ENCODE results near the gene FRMD4B. TPM values are rescaled to one million over a fixed set of nuclear protein-coding genes. Genes with fewer than 3 reads are reported as not detected.

FRMD4B gene
- total RNA-seq, 1 donor from 2014 or later = 102 TPM

- DNase-seq (ENCODE audit: low spot score) = no peak
- no peak for TF ChIP-seq CTCF (IDR thresholded peaks at IDR 0.05; ENCODE audit: unreplicated experiment)
- Mint-ChIP-seq H3K27ac (ENCODE audit: unreplicated experiment) (no peak overlapping the region), H3K9me3 (ENCODE audit: unreplicated experiment) (no peaks in the 10 kb centered on the region), H3K4me3 (ENCODE audit: unreplicated experiment) (no peak overlapping the region), H3K27me3 (ENCODE audit: unreplicated experiment) (no peaks in the 10 kb centered on the region), H3K36me3 (ENCODE audit: low read depth, unreplicated experiment) (peaks cover 16% of the 10 kb centered on the region), H3K4me1 (ENCODE audit: unreplicated experiment) (peaks cover 3% of the 10 kb centered on the region)
Measured at GRCh38 chr3:69305011-69305410, 80.9 kb downstream of the FRMD4B start.

- Mint-ChIP-seq H3K27ac (ENCODE audit: unreplicated experiment) (no peak overlapping the region), H3K4me1 (ENCODE audit: unreplicated experiment) (peaks cover 3% of the 10 kb centered on the region), H3K4me3 (ENCODE audit: unreplicated experiment) (no peak overlapping the region), H3K36me3 (ENCODE audit: low read depth, unreplicated experiment) (peaks cover 11% of the 10 kb centered on the region), H3K9me3 (ENCODE audit: unreplicated experiment) (no peaks in the 10 kb centered on the region), H3K27me3 (ENCODE audit: unreplicated experiment) (no peaks in the 10 kb centered on the region)
- no peak for DNase-seq (ENCODE audit: low spot score)
- no peak for TF ChIP-seq CTCF (IDR thresholded peaks at IDR 0.05; ENCODE audit: unreplicated experiment)
Measured at GRCh38 chr3:69304396-69304795, 81.5 kb downstream of the FRMD4B start.

- TF ChIP-seq CTCF (IDR thresholded peaks at IDR 0.05; ENCODE audit: unreplicated experiment) = no peak
- DNase-seq (ENCODE audit: low spot score) = no peak
- Mint-ChIP-seq H3K27ac (ENCODE audit: unreplicated experiment) (no peak overlapping the region), H3K4me3 (ENCODE audit: unreplicated experiment) (no peak overlapping the region), H3K36me3 (ENCODE audit: low read depth, unreplicated experiment) (peaks cover 19% of the 10 kb centered on the region), H3K4me1 (ENCODE audit: unreplicated experiment) (no peaks in the 10 kb centered on the region), H3K9me3 (ENCODE audit: unreplicated experiment) (no peaks in the 10 kb centered on the region), H3K27me3 (ENCODE audit: unreplicated experiment) (no peaks in the 10 kb centered on the region)
Measured at GRCh38 chr3:69300296-69300695, 85.6 kb downstream of the FRMD4B start.

GRCh38 chr3:69299344-69299743 is 86.5 kb downstream of the FRMD4B start:
- no peak overlapping the region for H3K4me3 Mint-ChIP-seq (ENCODE audit: unreplicated experiment)
- no peaks in the 10 kb centered on the region for H3K9me3 Mint-ChIP-seq (ENCODE audit: unreplicated experiment)
- H3K27ac Mint-ChIP-seq (ENCODE audit: unreplicated experiment) = no peak overlapping the region
- peaks cover 6% of the 10 kb centered on the region for H3K4me1 Mint-ChIP-seq (ENCODE audit: unreplicated experiment)
- H3K27me3 Mint-ChIP-seq (ENCODE audit: unreplicated experiment) = no peaks in the 10 kb centered on the region
- peaks cover 24% of the 10 kb centered on the region for H3K36me3 Mint-ChIP-seq (ENCODE audit: low read depth, unreplicated experiment)
- TF ChIP-seq CTCF (IDR thresholded peaks at IDR 0.05; ENCODE audit: unreplicated experiment) = no peak
- no peak for DNase-seq (ENCODE audit: low spot score)

- Mint-ChIP-seq H3K4me3 (ENCODE audit: unreplicated experiment) (no peak overlapping the region), H3K4me1 (ENCODE audit: unreplicated experiment) (peaks cover 7% of the 10 kb centered on the region), H3K27ac (ENCODE audit: unreplicated experiment) (no peak overlapping the region), H3K27me3 (ENCODE audit: unreplicated experiment) (no peaks in the 10 kb centered on the region), H3K9me3 (ENCODE audit: unreplicated experiment) (no peaks in the 10 kb centered on the region), H3K36me3 (ENCODE audit: low read depth, unreplicated experiment) (peaks cover 21% of the 10 kb centered on the region)
- no peak for DNase-seq (ENCODE audit: low spot score)
- TF ChIP-seq CTCF (IDR thresholded peaks at IDR 0.05; ENCODE audit: unreplicated experiment) = no peak
Measured at GRCh38 chr3:69297501-69297900, 88.4 kb downstream of the FRMD4B start.

Measured in endothelial cell (in vitro differentiated cells).